ENCODE results near the gene SEMA4F. TPM values are rescaled to one million over a fixed set of nuclear protein-coding genes. Genes with fewer than 3 reads are reported as not detected.

Gene SEMA4F
- total RNA-seq (1 to 10 TPM; 7.8 to 8.5 TPM), polyA plus RNA-seq (8.3 TPM)

GRCh38 chr2:74653985-74654882, at the start of gene SEMA4F:
Gene SEMA4F (plus strand): TSS chr2:74654247. CDS start chr2:74654377, 130 bp downstream.
- CTCF ChIA-PET, result interaction anchor here (0.6 to 1.5 kb wide), 3 partner anchors 9 to 190 kb away, joined by 3 to 4 read pairs (median 3); no protein-coding TSS in a partner anchor
- Histone ChIP-seq H3K27ac (ENCODE audit: low read depth, low read length) (peak within 1 kb of the TSS; percentile 40), H3K36me3 (ENCODE audit: insufficient read depth, low read length) (no peaks in the 10 kb centered on the region), H3K9me3 (ENCODE audit: low read length) (no peaks in the 10 kb centered on the region), H3K4me3 (ENCODE audit: low read length) (peak within 1 kb of the TSS; percentile 63), H3K4me1 (ENCODE audit: insufficient read depth, low read length) (peaks cover 10% of the 10 kb centered on the region), H3K27me3 (ENCODE audit: insufficient read depth, low read length, poor library complexity, severe bottlenecking) (no peaks in the 10 kb centered on the region)
- Mint-ChIP-seq H3K9me3 (no peaks in the 10 kb centered on the region), H3K27ac (peak within 1 kb of the TSS; percentile 59 to 96 (median 86)), H3K27me3 (peaks cover 5% of the 10 kb centered on the region in 2 donors), H3K4me1 (peaks cover 21 to 22% (median 22%) of the 10 kb centered on the region in 3 donors), H3K36me3 (peaks cover 0 to 25% (median 15%) of the 10 kb centered on the region in 3 donors), H3K4me3 (peak within 1 kb of the TSS; percentile 88 to 97 (median 93))
- peak; percentile 89 to 95 (median 92) for DNase-seq
- POLR2A ChIA-PET, result interaction anchor here (0.6 kb wide), 2 partner anchors 15 to 97 kb away, joined by 3 read pairs; no protein-coding TSS in a partner anchor

DNA sequence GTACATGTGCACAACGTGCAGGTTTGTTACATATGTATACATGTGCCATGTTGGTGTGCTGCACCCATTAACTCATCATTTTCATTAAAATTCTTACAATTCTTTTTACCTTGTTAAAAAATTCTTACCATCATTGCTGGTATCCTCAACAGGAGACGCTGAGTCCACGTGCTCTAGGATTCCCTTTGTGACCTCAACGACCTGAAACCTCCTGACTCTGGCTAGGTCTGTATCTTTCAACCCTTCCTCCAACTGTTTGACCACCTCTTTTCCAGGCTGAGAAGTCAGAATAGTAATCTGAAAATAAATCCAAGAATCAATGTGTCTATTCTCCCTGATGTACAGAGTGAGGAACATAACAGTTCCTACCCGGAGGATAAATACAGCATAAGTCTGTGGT, 47.1 kb upstream of the SEMA4F start:
- H3K27me3 Mint-ChIP-seq, result peaks cover 23 to 46% of the 10 kb centered on the region in 2 donors
- no peak overlapping the region for H3K4me3 Mint-ChIP-seq
- ChIA-PET POLR2A (no interaction called here), CTCF (no interaction called here)
- no peaks in the 10 kb centered on the region for H3K36me3 ChIP-seq (ENCODE audit: insufficient read depth, low read length)
- no peaks in the 10 kb centered on the region for H3K36me3 Mint-ChIP-seq
- no peak overlapping the region for H3K27ac Mint-ChIP-seq
- H3K4me1 Mint-ChIP-seq, result peaks cover 0 to 2% (median 0%) of the 10 kb centered on the region in 3 donors
- peaks cover 0 to 3% (median 0%) of the 10 kb centered on the region in 5 donors for H3K9me3 Mint-ChIP-seq
- DNase-seq, result no peak
- no peak overlapping the region for H3K27ac ChIP-seq (ENCODE audit: low read depth, low read length)
- no peak overlapping the region for H3K4me3 ChIP-seq (ENCODE audit: low read length)
- H3K4me1 ChIP-seq (ENCODE audit: insufficient read depth, low read length), result no peaks in the 10 kb centered on the region
- no peaks in the 10 kb centered on the region for H3K9me3 ChIP-seq (ENCODE audit: low read length)
- H3K27me3 ChIP-seq (ENCODE audit: insufficient read depth, low read length, poor library complexity, severe bottlenecking), result no peaks in the 10 kb centered on the region

DNA sequence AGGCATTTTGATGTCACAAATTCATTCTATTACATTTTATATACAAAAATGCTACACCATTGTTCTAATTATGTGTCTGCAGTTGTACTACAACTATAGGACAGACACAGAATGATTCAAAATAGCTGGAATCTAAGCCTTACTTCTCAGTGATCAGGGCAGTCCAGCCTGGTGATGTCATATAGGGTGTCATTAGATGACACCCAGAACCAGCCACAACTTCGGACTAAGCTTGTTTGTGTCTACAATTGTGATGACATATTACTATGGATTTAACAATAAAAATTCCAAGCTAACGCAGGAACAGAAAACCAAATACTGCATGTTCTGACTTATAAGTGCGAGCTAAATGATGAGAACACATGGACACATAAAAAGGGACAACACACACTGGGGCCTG, 36.9 kb upstream of the SEMA4F start:
- Histone ChIP-seq H3K4me3 (ENCODE audit: low read length) (no peak overlapping the region), H3K36me3 (ENCODE audit: insufficient read depth, low read length) (no peaks in the 10 kb centered on the region), H3K27me3 (ENCODE audit: insufficient read depth, low read length, poor library complexity, severe bottlenecking) (peaks cover 14% of the 10 kb centered on the region), H3K27ac (ENCODE audit: low read depth, low read length) (no peak overlapping the region), H3K4me1 (ENCODE audit: insufficient read depth, low read length) (no peaks in the 10 kb centered on the region), H3K9me3 (ENCODE audit: low read length) (no peaks in the 10 kb centered on the region)
- Mint-ChIP-seq H3K27ac (no peak overlapping the region), H3K36me3 (peaks cover 0 to 5% (median 0%) of the 10 kb centered on the region in 3 donors), H3K9me3 (peaks cover 0 to 2% (median 0%) of the 10 kb centered on the region in 5 donors), H3K4me1 (no peaks in the 10 kb centered on the region), H3K4me3 (no peak overlapping the region), H3K27me3 (peaks cover 20 to 69% of the 10 kb centered on the region in 2 donors)
- POLR2A ChIA-PET, result no interaction called here
- no peak for DNase-seq
- CTCF ChIA-PET, result no interaction called here

GRCh38 chr2:74618410-74619083, 35.5 kb upstream of the SEMA4F start:
- no peak overlapping the region for H3K27ac ChIP-seq (ENCODE audit: low read depth, low read length)
- no peak overlapping the region for H3K4me3 ChIP-seq (ENCODE audit: low read length)
- Mint-ChIP-seq H3K36me3 (peaks cover 0 to 5% (median 0%) of the 10 kb centered on the region in 3 donors), H3K27me3 (peaks cover 14 to 56% of the 10 kb centered on the region in 2 donors), H3K27ac (no peak overlapping the region), H3K4me1 (no peaks in the 10 kb centered on the region), H3K4me3 (no peak overlapping the region), H3K9me3 (peaks cover 0 to 2% (median 0%) of the 10 kb centered on the region in 5 donors)
- H3K9me3 ChIP-seq (ENCODE audit: low read length), result no peaks in the 10 kb centered on the region
- H3K4me1 ChIP-seq (ENCODE audit: insufficient read depth, low read length), result no peaks in the 10 kb centered on the region
- POLR2A ChIA-PET, result no interaction called here
- CTCF ChIA-PET, result no interaction called here
- DNase-seq, result no peak
- H3K27me3 ChIP-seq (ENCODE audit: insufficient read depth, low read length, poor library complexity, severe bottlenecking), result peaks cover 14% of the 10 kb centered on the region
- no peaks in the 10 kb centered on the region for H3K36me3 ChIP-seq (ENCODE audit: insufficient read depth, low read length)

DNA sequence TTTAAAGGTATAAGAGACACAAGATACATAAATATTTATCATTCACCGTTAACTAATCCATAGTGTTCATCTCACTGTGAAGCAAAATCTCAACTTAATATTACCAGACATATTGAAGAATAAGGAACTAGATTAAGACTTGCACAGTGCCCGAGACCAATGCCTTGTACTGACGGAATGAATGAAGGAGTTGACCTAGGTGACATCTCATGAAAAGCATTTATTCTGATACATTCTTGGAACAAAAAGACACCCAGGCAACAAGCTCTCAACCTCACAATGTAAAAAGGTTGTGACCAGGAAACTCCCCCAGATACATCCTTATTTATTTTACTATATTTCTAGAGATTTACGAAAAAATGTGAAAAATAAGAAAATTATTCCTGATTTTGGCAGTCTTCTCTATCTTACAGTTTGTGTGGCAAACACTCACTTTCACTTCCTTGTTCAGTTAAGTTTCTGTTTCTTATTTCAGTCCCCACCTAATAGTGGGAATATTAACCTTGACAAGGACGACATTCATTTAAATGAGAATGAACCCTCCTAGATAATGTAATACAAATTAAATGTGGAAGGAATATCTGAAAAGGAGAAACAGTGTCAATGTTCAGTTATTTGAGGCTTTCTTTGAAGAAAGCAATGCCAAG, 34.3 kb upstream of the SEMA4F start:
- Histone ChIP-seq H3K36me3 (ENCODE audit: insufficient read depth, low read length) (no peaks in the 10 kb centered on the region), H3K27me3 (ENCODE audit: insufficient read depth, low read length, poor library complexity, severe bottlenecking) (peaks cover 2% of the 10 kb centered on the region), H3K27ac (ENCODE audit: low read depth, low read length) (no peak overlapping the region), H3K4me1 (ENCODE audit: insufficient read depth, low read length) (no peaks in the 10 kb centered on the region), H3K4me3 (ENCODE audit: low read length) (no peak overlapping the region), H3K9me3 (ENCODE audit: low read length) (no peaks in the 10 kb centered on the region)
- Mint-ChIP-seq H3K36me3 (peaks cover 0 to 5% (median 0%) of the 10 kb centered on the region in 3 donors), H3K4me1 (no peaks in the 10 kb centered on the region), H3K27ac (no peak overlapping the region), H3K9me3 (peaks cover 0 to 2% (median 0%) of the 10 kb centered on the region in 5 donors), H3K27me3 (peaks cover 6 to 44% of the 10 kb centered on the region in 2 donors), H3K4me3 (no peak overlapping the region)
- DNase-seq, result no peak
- ChIA-PET CTCF (no interaction called here), POLR2A (no interaction called here)

GRCh38 chr2:74620671-74621070, 33.4 kb upstream of the SEMA4F start:
- Mint-ChIP-seq H3K9me3 (peaks cover 0 to 2% (median 0%) of the 10 kb centered on the region in 5 donors), H3K4me1 (no peaks in the 10 kb centered on the region), H3K4me3 (no peak overlapping the region), H3K27me3 (peaks cover 3 to 35% of the 10 kb centered on the region in 2 donors), H3K27ac (no peak overlapping the region), H3K36me3 (peaks cover 0 to 5% (median 0%) of the 10 kb centered on the region in 3 donors)
- ChIA-PET POLR2A (no interaction called here), CTCF (no interaction called here)
- Histone ChIP-seq H3K27me3 (ENCODE audit: insufficient read depth, low read length, poor library complexity, severe bottlenecking) (no peaks in the 10 kb centered on the region), H3K36me3 (ENCODE audit: insufficient read depth, low read length) (no peaks in the 10 kb centered on the region), H3K4me3 (ENCODE audit: low read length) (no peak overlapping the region), H3K4me1 (ENCODE audit: insufficient read depth, low read length) (no peaks in the 10 kb centered on the region), H3K9me3 (ENCODE audit: low read length) (no peaks in the 10 kb centered on the region), H3K27ac (ENCODE audit: low read depth, low read length) (no peak overlapping the region)
- no peak for DNase-seq

GRCh38 chr2:74625658-74626425, 28.2 kb upstream of the SEMA4F start:
- Mint-ChIP-seq H3K27me3 (peaks cover 0 to 3% of the 10 kb centered on the region in 2 donors), H3K4me3 (no peak overlapping the region), H3K36me3 (no peaks in the 10 kb centered on the region), H3K27ac (no peak overlapping the region), H3K4me1 (no peaks in the 10 kb centered on the region), H3K9me3 (no peaks in the 10 kb centered on the region)
- CTCF ChIA-PET, result no interaction called here
- no peak for DNase-seq
- Histone ChIP-seq H3K4me3 (ENCODE audit: low read length) (no peak overlapping the region), H3K27ac (ENCODE audit: low read depth, low read length) (no peak overlapping the region), H3K9me3 (ENCODE audit: low read length) (no peaks in the 10 kb centered on the region), H3K36me3 (ENCODE audit: insufficient read depth, low read length) (no peaks in the 10 kb centered on the region), H3K4me1 (ENCODE audit: insufficient read depth, low read length) (no peaks in the 10 kb centered on the region), H3K27me3 (ENCODE audit: insufficient read depth, low read length, poor library complexity, severe bottlenecking) (no peaks in the 10 kb centered on the region)
- POLR2A ChIA-PET, result no interaction called here
